ENCODE measurements around the gene ZNF90. TPM values are rescaled to one million over a fixed set of nuclear protein-coding genes. Genes with fewer than 3 reads are reported as not detected.

Gene ZNF90
- total and polyA plus RNA-seq, 2 of the 8 experiments (the other 6 are each of a cell fraction or from before 2014, with no cell fraction given) = 41.2 to 114 TPM

- H3K79me2 ChIP-seq (ENCODE audit: control insufficient read depth in 1 of 2, insufficient read depth in 2 of 2, low read length in 2 of 2) = peaks cover 0 to 19% of the 10 kb centered on the region in 2 experiments; a peak in 2 of 4 replicates
- no peak overlapping the region for H3K18ac ChIP-seq (ENCODE audit: extremely low read depth, low read length)
- ChIA-PET CTCF (ENCODE audit: partially characterized antibody) (no interaction called here), POLR2A (ENCODE audit: partially characterized antibody) (no interaction called here)
- no peak overlapping the region for H4K91ac ChIP-seq (replicated peaks; ENCODE audit: insufficient read length, low read length)
- H4K20me1 ChIP-seq (replicated peaks in 1 of 2; ENCODE audit: control insufficient read depth in 1 of 2, insufficient read depth in 2 of 2, low read length in 2 of 2) = no peaks in the 10 kb centered on the region
- no peaks in the 10 kb centered on the region for H3K23me2 ChIP-seq (ENCODE audit: low read depth, low read length)
- H3K4me2 ChIP-seq (ENCODE audit: insufficient read depth in 1 of 2, low read depth in 2 of 2, low read length in 2 of 2) = no peak overlapping the region
- no peak for DNase-seq (ENCODE audit: low read depth in 1 of 2, low spot score in 2 of 2)
- FAIRE-seq = no peak
- no peak overlapping the region for H2AK5ac ChIP-seq (ENCODE audit: low read depth, low read length)
- H2BK120ac ChIP-seq (replicated peaks; ENCODE audit: low read depth, low read length) = no peak overlapping the region
- H3K14ac ChIP-seq (ENCODE audit: insufficient read length) = no peak overlapping the region
- H4K8ac ChIP-seq (ENCODE audit: extremely low read depth, insufficient read depth, low read length) = no peak overlapping the region
- no peak overlapping the region for H3K23ac ChIP-seq (ENCODE audit: insufficient read length)
- peaks cover 0 to 5% (median 0%) of the 10 kb centered on the region in 4 experiments; a peak in 1 of 7 replicates for H3K4me1 ChIP-seq (replicated peaks in 1 of 4; ENCODE audit: control insufficient read depth in 3 of 4, insufficient read depth in 4 of 4, low read length in 3 of 4)
- H2BK15ac ChIP-seq (ENCODE audit: low read length) = no peak overlapping the region
- H3K4me3 ChIP-seq (ENCODE audit: extremely low read depth in 1 of 4, insufficient read depth in 2 of 4, low read depth in 3 of 4, low read length in 4 of 4) = no peak overlapping the region
- no peaks in the 10 kb centered on the region for H3K36me3 ChIP-seq (ENCODE audit: control insufficient read depth in 2 of 4, insufficient read depth in 4 of 4, low read length in 3 of 4)
- H2BK20ac ChIP-seq (ENCODE audit: low read length) = no peak overlapping the region
- no peak overlapping the region for H3K27ac ChIP-seq (ENCODE audit: low read depth, low read length)
- H2AFZ ChIP-seq (ENCODE audit: low read length) = no peak overlapping the region
- H3K9ac ChIP-seq (replicated peaks in 1 of 4; ENCODE audit: extremely low read depth in 1 of 4, low read depth in 3 of 4, low read length in 3 of 4) = no peak overlapping the region
- H2BK12ac ChIP-seq (ENCODE audit: low read depth, low read length) = no peak overlapping the region
- 73% methylated on average over 1 of the region's 1 CpG; no CpG with 5 or more reads in 1 of the 2 experiments for WGBS, 2 experiments (ENCODE audit: extremely low coverage in 1 of 2, insufficient coverage in 1 of 2, insufficient read length in 1 of 2, insufficient replicate concordance in 2 of 2, low coverage in 1 of 2, low lambda C conversion rate in 2 of 2, missing lambda C conversion rate in 1 of 2)
- no peaks in the 10 kb centered on the region for H3K79me1 ChIP-seq (ENCODE audit: low read depth, low read length)
- no peak overlapping the region for H4K5ac ChIP-seq (ENCODE audit: insufficient read length, low read depth, low read length)
- no peaks in the 10 kb centered on the region for H3K27me3 ChIP-seq (replicated peaks in 1 of 4; ENCODE audit: control insufficient read depth in 3 of 4, extremely low read depth in 1 of 4, insufficient read depth in 3 of 4, low read length in 3 of 4)
- H3K56ac ChIP-seq (replicated peaks; ENCODE audit: insufficient read length, low read depth, low read length) = no peak overlapping the region
- H2BK5ac ChIP-seq (ENCODE audit: low read depth, low read length) = no peak overlapping the region
- no peaks in the 10 kb centered on the region for H3K9me3 ChIP-seq (ENCODE audit: insufficient read depth in 2 of 2, low read depth in 1 of 2, low read length in 1 of 2)
- H3K4ac ChIP-seq (replicated peaks; ENCODE audit: insufficient read length, low read depth, low read length) = no peak overlapping the region
- TF ChIP-seq SIX5 (IDR thresholded peaks at IDR 0.05; ENCODE audit: low read depth, low read length) (no peak), RBBP5 (IDR thresholded peaks at IDR 0.05; ENCODE audit: borderline replicate concordance, low read depth, low read length) (no peak), BCL11A (IDR thresholded peaks at IDR 0.05; ENCODE audit: low read depth in 2 of 2, low read length in 2 of 2) (no peak), RXRA (IDR thresholded peaks at IDR 0.05; ENCODE audit: insufficient read depth, low read depth, low read length) (no peak), POLR2A (IDR thresholded peaks at IDR 0.05; ENCODE audit: control extremely low read depth in 1 of 2, low read depth in 2 of 2, low read length in 2 of 2) (no peak), YY1 (IDR thresholded peaks at IDR 0.05; ENCODE audit: low read depth, low read length) (no peak), ZNF274 (IDR thresholded peaks at IDR 0.05; ENCODE audit: borderline replicate concordance, extremely low read depth, low read length) (no peak), KDM5A (IDR thresholded peaks at IDR 0.05; ENCODE audit: low read length) (no peak), JUND (IDR thresholded peaks at IDR 0.05; ENCODE audit: low read length) (no peak), HDAC6 (IDR thresholded peaks at IDR 0.05; ENCODE audit: low read depth, low read length) (no peak), TBP (IDR thresholded peaks at IDR 0.05; ENCODE audit: low read depth, low read length) (no peak), TEAD4 (IDR thresholded peaks at IDR 0.05; ENCODE audit: low read depth, low read length) (no peak), SP1 (IDR thresholded peaks at IDR 0.05; ENCODE audit: low read depth, low read length) (no peak), SUZ12 (IDR thresholded peaks at IDR 0.05; ENCODE audit: low read length) (no peak), SP4 (IDR thresholded peaks at IDR 0.05; ENCODE audit: low read length) (no peak), SIRT6 (IDR thresholded peaks at IDR 0.05; ENCODE audit: low read length) (no peak)
- TF ChIP-seq, protein P1, sequence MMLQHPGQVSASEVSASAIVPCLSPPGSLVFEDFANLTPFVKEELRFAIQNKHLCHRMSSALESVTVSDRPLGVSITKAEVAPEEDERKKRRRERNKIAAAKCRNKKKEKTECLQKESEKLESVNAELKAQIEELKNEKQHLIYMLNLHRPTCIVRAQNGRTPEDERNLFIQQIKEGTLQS (IDR thresholded peaks at IDR 0.05; ENCODE audit: insufficient read depth, low read depth, low read length) = no peak
These were observed 86.7 kb downstream of the ZNF90 start for GRCh38 chr19:20164456-20164855.
